ENCODE results near the gene MTUS2.

- TF ChIP-seq ZNF274 (IDR thresholded peaks at IDR 0.05; ENCODE audit: low read depth, low read length): no peak
- TF ChIP-seq YY1 (IDR thresholded peaks at IDR 0.05; ENCODE audit: insufficient read depth, insufficient read length): no peak
Observed at GRCh38 chr13:29497137-29497654, 677.1 kb downstream of the MTUS2 start.
